GM12878 (cell line): ENCODE results near the gene GRIK4. TPM values are rescaled to one million over a fixed set of nuclear protein-coding genes. Genes with fewer than 3 reads are reported as not detected.

Source experiments
- ATAC-seq: fragments of 200-7000 bp; cut with Tn5 transposase; 3 replicates; pipeline ENCODE4 v1.9.1; 2020; ENCODE audit warnings: mild to moderate bottlenecking, moderate library complexity
- BruUV-seq: library from RNA; stranded (reverse); fragments of 400-500 nt; replicated peaks from 2 replicates; lab custom pipeline; 2021; lab: Mats Ljungman, UMichigan
- CTCF ChIA-PET: fragments of 300-600 bp; sonication (Branson Sonifier 250); formaldehyde crosslinking; extraction: SDS; loops from one replicate; lab custom pipeline; 2021; ENCODE audit warnings: inconsistent platforms; lab: Yijun Ruan, JAX
- POLR2A ChIA-PET: fragments of 350-600 bp; formaldehyde crosslinking; extraction: SDS; loops from one replicate; lab custom pipeline; 2021; ENCODE audit warnings: inconsistent platforms; lab: Charles Lee
- RAD21 ChIA-PET: fragments of 300-600 bp; sonication (Branson Sonifier 250); formaldehyde crosslinking; loops from one replicate; lab custom pipeline; 2023; ENCODE audit warnings: antibody characterized with exemption; ENCODE audit not compliant: unreplicated experiment; lab: Charles Lee
- SMC1A ChIA-PET: fragments of 300-600 bp; sonication (Branson Sonifier 250); formaldehyde crosslinking; loops from one replicate; lab custom pipeline; 2023; ENCODE audit not compliant: unreplicated experiment, uncharacterized antibody; lab: Charles Lee
- DNase-seq: peaks from one replicate; pipeline ENCODE4 v3.0.0-alpha.2; 2011; ENCODE audit warnings: low read depth, low spot score
- FAIRE-seq: peaks from 3 replicates; lab custom pipeline; 2011; peaks lifted over from hg19 to GRCh38; lab: Jason Lieb, UNC
- H2AFZ ChIP-seq: 2 replicates; pipeline ENCODE4 v1.6.0; 2011; ENCODE audit warnings: low read depth, low read length, control low read depth; ENCODE audit not compliant: control insufficient read depth
- H3K27ac ChIP-seq: 2 replicates; pipeline ENCODE4 v1.5.1; 2011; ENCODE audit warnings: control low read depth; ENCODE audit not compliant: control insufficient read depth, insufficient read depth
- H3K27me3 ChIP-seq, 2 experiments: replicated peaks in 1 of 2; 2 replicates each; pipeline versions ENCODE4 v1.6.0 to v1.6.1; 2011; ENCODE audit warnings: low read length in 1 of 2; ENCODE audit not compliant: control insufficient read depth in 2 of 2, insufficient read depth in 2 of 2
- H3K36me3 ChIP-seq, 2 experiments: 2 replicates each; pipeline ENCODE4 v1.5.1; 2011; ENCODE audit warnings: low read length in 1 of 2; ENCODE audit not compliant: control insufficient read depth in 2 of 2, insufficient read depth in 2 of 2
- H3K4me1 ChIP-seq: 2 replicates; pipeline ENCODE4 v1.6.1; 2011; ENCODE audit warnings: mild to moderate bottlenecking, low read length, moderate library complexity, mixed read lengths; ENCODE audit not compliant: control insufficient read depth, insufficient read depth
- H3K4me2 ChIP-seq: 2 replicates; pipeline ENCODE4 v1.6.0; 2011; ENCODE audit warnings: control low read depth; ENCODE audit not compliant: control insufficient read depth, insufficient read depth
- H3K4me3 ChIP-seq: fragments of 200-600 bp; sonication (generic); 2 replicates; pipeline ENCODE4 v1.5.1; 2016
- H3K79me2 ChIP-seq: 2 replicates; pipeline ENCODE4 v1.6.0; 2011; ENCODE audit warnings: low read length; ENCODE audit not compliant: control insufficient read depth, insufficient read depth
- H3K9ac ChIP-seq: 2 replicates; pipeline ENCODE4 v1.8.0; 2011; ENCODE audit warnings: low read length, control low read depth, mixed read lengths; ENCODE audit not compliant: control insufficient read depth, insufficient read depth
- H3K9me3 ChIP-seq: replicated peaks from 3 replicates; pipeline ENCODE4 v1.5.1; 2011; ENCODE audit warnings: mild to moderate bottlenecking, low read length; ENCODE audit not compliant: control insufficient read depth, insufficient read depth
- H4K20me1 ChIP-seq: 2 replicates; pipeline ENCODE4 v1.6.0; 2011; ENCODE audit not compliant: control insufficient read depth, insufficient read depth
- ASH2L ChIP-seq: fragments of 300-600, 200-600 bp; sonication (generic); IDR thresholded peaks from 2 replicates; pipeline ENCODE4 v1.6.1; 2017; ENCODE audit warnings: low read depth, mild to moderate bottlenecking, borderline replicate concordance
- ESRRA ChIP-seq: IDR thresholded peaks from 2 replicates; pipeline ENCODE4 v1.6.1; 2012; ENCODE audit warnings: mild to moderate bottlenecking, low read length, improper control_type of control experiment
- NRF1 ChIP-seq: conservative IDR thresholded peaks from 2 replicates; pipeline ENCODE4 v1.6.1; 2011; ENCODE audit warnings: mild to moderate bottlenecking, low read depth, low read length, improper control_type of control experiment
- PAX8 ChIP-seq: fragments of 450-650 bp; IDR thresholded peaks from 2 replicates; pipeline ENCODE4 v1.6.1; 2017; ENCODE audit warnings: mild to moderate bottlenecking, moderate library complexity
- TCF12 ChIP-seq: IDR thresholded peaks from 2 replicates; pipeline ENCODE4 v1.6.1; 2011; ENCODE audit warnings: low read depth, mild to moderate bottlenecking, low read length
- ZBTB33 ChIP-seq: fragments of 450-650 bp; IDR thresholded peaks from 2 replicates; pipeline ENCODE4 v1.6.1; 2017; ENCODE audit warnings: mild to moderate bottlenecking
- ZNF207 ChIP-seq: fragments of 450-650 bp; IDR thresholded peaks from 2 replicates; pipeline ENCODE4 v1.6.1; 2014; ENCODE audit warnings: antibody characterized with exemption, mild to moderate bottlenecking, borderline replicate concordance
- ZNF592 ChIP-seq: fragments of 450-650 bp; IDR thresholded peaks from 2 replicates; pipeline ENCODE4 v1.6.1; 2017; ENCODE audit warnings: mild to moderate bottlenecking, moderate library complexity
- ZNF622 ChIP-seq: fragments of 450-650 bp; IDR thresholded peaks from 2 replicates; pipeline ENCODE4 v1.6.1; 2017; ENCODE audit warnings: mild to moderate bottlenecking, inconsistent platforms
- ZNF687 ChIP-seq: fragments of 450-650 bp; IDR thresholded peaks from 2 replicates; pipeline ENCODE4 v1.6.1; 2017; ENCODE audit warnings: mild to moderate bottlenecking, moderate library complexity
- WGBS: methylation state at CpG from one replicate; pipeline ENCODE4 v1.1.6; 2016; ENCODE audit warnings: low lambda C conversion rate; ENCODE audit not compliant: insufficient replicate concordance, insufficient coverage; ENCODE audit errors: missing lambda C conversion rate; 5-methylcytosine and 5-hydroxymethylcytosine counted together
- in situ Hi-C: fragments of 300-500 bp; cut with MboI; formaldehyde crosslinking; loops from 9 replicates; pipeline ENCODE4 v1.14.3; 2018; ENCODE audit warnings: mixed read lengths
- intact Hi-C: fragments of 100-400 bp; cut with micrococcal nuclease; formaldehyde crosslinking; loops from one replicate; pipeline ENCODE4 v1.14.2; 2022; ENCODE audit not compliant: unreplicated experiment
- polyA plus RNA-seq, 11 experiments: library from polyadenylated mRNA; depleted of rRNA in 4 of 11; unstranded in 6 of 11; stranded (reverse) in 5 of 11; fragments of >200 nt; fragmentation: Nextera tagmentation in 4 of 11; fragmentation: Illumina TruSeq in 1 of 11; extraction: Ambion mirVana in 4 of 11; extraction: Trizol in 1 of 11; gene quantifications; 1 replicate in 1 of 11; 2 replicates in 10 of 11; pipeline versions ENCODE4 v1.2.1 to v1.2.3, GENCODE V29; 2011 to 2016; ENCODE audit warnings: inconsistent platforms in 2 of 11, missing spikeins in 2 of 11, low read depth in 1 of 11
- total RNA-seq, 4 experiments: library from RNA; depleted of rRNA in 3 of 4; stranded (reverse); fragments of >200 nt in 3 of 4; fragmentation: Illumina TruSeq in 1 of 4; extraction: Trizol in 1 of 4; gene quantifications; 2 replicates each; pipeline versions ENCODE4 v1.2.1 to v1.2.3, GENCODE V29; 2013 to 2021
- TF ChIP-seq, protein P1 (sequence below): fragments of 450-650 bp; formaldehyde crosslinking; IDR thresholded peaks from 2 replicates; pipeline ENCODE4 v1.4.0; 2020; ENCODE audit warnings: mild to moderate bottlenecking, moderate library complexity

GRIK4 gene
- total and polyA plus RNA-seq, 10 of the 15 experiments (the other 5 are each of a cell fraction or from before 2014, with no cell fraction given), result 0.33 to 3.6 (median 0.72) TPM

- H3K36me3 ChIP-seq, result no peaks in the 10 kb centered on the region
- H3K9ac ChIP-seq, result no peak overlapping the region
- no peaks in the 10 kb centered on the region for H3K4me1 ChIP-seq
- ChIA-PET POLR2A (no interaction called here), SMC1A (interaction anchor here (0.6 kb wide), 1 partner anchor 166 kb away, joined by 3 read pairs; no protein-coding TSS in a partner anchor), RAD21 (no interaction called here), CTCF (no interaction called here)
- no peak for DNase-seq
- no peak for FAIRE-seq
- no peak overlapping the region for H3K4me3 ChIP-seq
- in situ Hi-C loops (no loop called here), intact Hi-C loops (no loop called here)
- H3K79me2 ChIP-seq, result no peaks in the 10 kb centered on the region
- no peak overlapping the region for H3K27ac ChIP-seq
- H4K20me1 ChIP-seq, result no peaks in the 10 kb centered on the region
- no peak overlapping the region for H2AFZ ChIP-seq
- no peaks in the 10 kb centered on the region for H3K27me3 ChIP-seq
- no peaks in the 10 kb centered on the region for H3K9me3 ChIP-seq
- no TSS peak for BruUV-seq
- H3K4me2 ChIP-seq, result no peak overlapping the region
- no peak for ATAC-seq
- WGBS, result 65% methylated on average over 9 of the region's 9 CpGs
- TF ChIP-seq ASH2L (no peak), ZNF592 (no peak), PAX8 (no peak), ZNF687 (no peak), ZNF622 (no peak), NRF1 (no peak), ZBTB33 (no peak), TCF12 (no peak), ESRRA (no peak), ZNF207 (no peak)
- TF ChIP-seq, protein P1, sequence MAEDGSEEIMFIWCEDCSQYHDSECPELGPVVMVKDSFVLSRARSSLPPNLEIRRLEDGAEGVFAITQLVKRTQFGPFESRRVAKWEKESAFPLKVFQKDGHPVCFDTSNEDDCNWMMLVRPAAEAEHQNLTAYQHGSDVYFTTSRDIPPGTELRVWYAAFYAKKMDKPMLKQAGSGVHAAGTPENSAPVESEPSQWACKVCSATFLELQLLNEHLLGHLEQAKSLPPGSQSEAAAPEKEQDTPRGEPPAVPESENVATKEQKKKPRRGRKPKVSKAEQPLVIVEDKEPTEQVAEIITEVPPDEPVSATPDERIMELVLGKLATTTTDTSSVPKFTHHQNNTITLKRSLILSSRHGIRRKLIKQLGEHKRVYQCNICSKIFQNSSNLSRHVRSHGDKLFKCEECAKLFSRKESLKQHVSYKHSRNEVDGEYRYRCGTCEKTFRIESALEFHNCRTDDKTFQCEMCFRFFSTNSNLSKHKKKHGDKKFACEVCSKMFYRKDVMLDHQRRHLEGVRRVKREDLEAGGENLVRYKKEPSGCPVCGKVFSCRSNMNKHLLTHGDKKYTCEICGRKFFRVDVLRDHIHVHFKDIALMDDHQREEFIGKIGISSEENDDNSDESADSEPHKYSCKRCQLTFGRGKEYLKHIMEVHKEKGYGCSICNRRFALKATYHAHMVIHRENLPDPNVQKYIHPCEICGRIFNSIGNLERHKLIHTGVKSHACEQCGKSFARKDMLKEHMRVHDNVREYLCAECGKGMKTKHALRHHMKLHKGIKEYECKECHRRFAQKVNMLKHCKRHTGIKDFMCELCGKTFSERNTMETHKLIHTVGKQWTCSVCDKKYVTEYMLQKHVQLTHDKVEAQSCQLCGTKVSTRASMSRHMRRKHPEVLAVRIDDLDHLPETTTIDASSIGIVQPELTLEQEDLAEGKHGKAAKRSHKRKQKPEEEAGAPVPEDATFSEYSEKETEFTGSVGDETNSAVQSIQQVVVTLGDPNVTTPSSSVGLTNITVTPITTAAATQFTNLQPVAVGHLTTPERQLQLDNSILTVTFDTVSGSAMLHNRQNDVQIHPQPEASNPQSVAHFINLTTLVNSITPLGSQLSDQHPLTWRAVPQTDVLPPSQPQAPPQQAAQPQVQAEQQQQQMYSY (CRISPR knock-in tag), result no peak
These were observed 283.2 kb downstream of the GRIK4 start for GRCh38 chr11:120794748-120795147.
